ENCODE results near the gene RXRB. TPM values are rescaled to one million over a fixed set of nuclear protein-coding genes. Genes with fewer than 3 reads are reported as not detected.

The RXRB gene
- total and polyA plus RNA-seq, 2 of the 13 experiments (the other 11 are each of a cell fraction or from before 2014, with no cell fraction given) = 26.7 to 55.7 TPM

DNA sequence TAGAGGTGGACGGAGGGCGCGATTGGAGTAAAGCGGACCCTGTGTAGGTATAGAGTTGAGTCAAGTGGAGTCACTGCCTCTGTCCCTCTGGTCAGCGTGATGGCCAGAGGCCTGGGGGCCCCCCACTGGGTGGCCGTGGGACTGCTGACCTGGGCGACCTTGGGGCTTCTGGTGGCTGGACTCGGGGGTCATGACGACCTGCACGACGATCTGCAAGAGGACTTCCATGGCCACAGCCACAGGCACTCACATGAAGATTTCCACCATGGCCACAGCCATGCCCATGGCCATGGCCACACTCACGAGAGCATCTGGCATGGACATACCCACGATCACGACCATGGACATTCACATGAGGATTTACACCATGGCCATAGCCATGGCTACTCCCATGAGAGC is 681 bp upstream of the RXRB start (continued):
- peak; percentile 17; the same call in 1 of the 2 replicates for TF ChIP-seq ZNF720 (CRISPR knock-in tag; IDR thresholded peaks at IDR 0.05)
- TF ChIP-seq ZNF253 (CRISPR knock-in tag; IDR thresholded peaks at IDR 0.05; ENCODE audit: borderline replicate concordance) = peak; percentile 76; the same call in 1 of the 2 replicates
- TF ChIP-seq ZNF367 (CRISPR knock-in tag; IDR thresholded peaks at IDR 0.05; ENCODE audit: borderline replicate concordance) = no peak
- TF ChIP-seq ZNF572 (CRISPR knock-in tag; IDR thresholded peaks at IDR 0.05) = no peak
- no peak for TF ChIP-seq TEAD3 (CRISPR knock-in tag; optimal IDR thresholded peaks at IDR 0.05; ENCODE audit: borderline replicate concordance)
- TF ChIP-seq ZNF256 (CRISPR knock-in tag; conservative IDR thresholded peaks at IDR 0.05) = peak; percentile 12; the same call in 1 of the 2 replicates
- TF ChIP-seq EHMT2 (IDR thresholded peaks at IDR 0.05; ENCODE audit: borderline replicate concordance, low read depth, low read length) = no peak
- TF ChIP-seq FOSL2 (CRISPR knock-in tag; IDR thresholded peaks at IDR 0.05) = no peak
- no peak for TF ChIP-seq PHB2 (IDR thresholded peaks at IDR 0.05; ENCODE audit: partially characterized antibody)
- no peak for TF ChIP-seq FOXA3 (CRISPR knock-in tag; IDR thresholded peaks at IDR 0.05)
- 0 out of 2 replicates have a peak, but pooled peaks have one; percentile 13 for TF ChIP-seq PAX8 (CRISPR knock-in tag; IDR thresholded peaks at IDR 0.05; ENCODE audit: borderline replicate concordance)
- peak; percentile 30; the same call in 1 of the 2 replicates for TF ChIP-seq KAT7 (CRISPR knock-in tag; IDR thresholded peaks at IDR 0.05; ENCODE audit: borderline replicate concordance)
- TF ChIP-seq ZFP90 (CRISPR knock-in tag; IDR thresholded peaks at IDR 0.05; ENCODE audit: borderline replicate concordance) = no peak
- TF ChIP-seq, protein P1, sequence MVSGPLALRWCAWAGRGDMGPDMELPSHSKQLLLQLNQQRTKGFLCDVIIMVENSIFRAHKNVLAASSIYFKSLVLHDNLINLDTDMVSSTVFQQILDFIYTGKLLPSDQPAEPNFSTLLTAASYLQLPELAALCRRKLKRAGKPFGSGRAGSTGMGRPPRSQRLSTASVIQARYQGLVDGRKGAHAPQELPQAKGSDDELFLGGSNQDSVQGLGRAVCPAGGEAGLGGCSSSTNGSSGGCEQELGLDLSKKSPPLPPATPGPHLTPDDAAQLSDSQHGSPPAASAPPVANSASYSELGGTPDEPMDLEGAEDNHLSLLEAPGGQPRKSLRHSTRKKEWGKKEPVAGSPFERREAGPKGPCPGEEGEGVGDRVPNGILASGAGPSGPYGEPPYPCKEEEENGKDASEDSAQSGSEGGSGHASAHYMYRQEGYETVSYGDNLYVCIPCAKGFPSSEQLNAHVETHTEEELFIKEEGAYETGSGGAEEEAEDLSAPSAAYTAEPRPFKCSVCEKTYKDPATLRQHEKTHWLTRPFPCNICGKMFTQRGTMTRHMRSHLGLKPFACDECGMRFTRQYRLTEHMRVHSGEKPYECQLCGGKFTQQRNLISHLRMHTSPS (CRISPR knock-in tag; IDR thresholded peaks at IDR 0.05; ENCODE audit: low read depth) = no peak
- TF ChIP-seq FOXA1 (IDR thresholded peaks at IDR 0.05) = no peak
- TF ChIP-seq FOXA1 (CRISPR knock-in tag; IDR thresholded peaks at IDR 0.05) = no peak
- peak; percentile 48; the same call in 1 of the 2 replicates for TF ChIP-seq RBFOX2 (IDR thresholded peaks at IDR 0.05; ENCODE audit: low read depth, low read length)
- no peak for TF ChIP-seq ZFP36L2 (CRISPR knock-in tag; IDR thresholded peaks at IDR 0.05)
- TF ChIP-seq, protein P2, sequence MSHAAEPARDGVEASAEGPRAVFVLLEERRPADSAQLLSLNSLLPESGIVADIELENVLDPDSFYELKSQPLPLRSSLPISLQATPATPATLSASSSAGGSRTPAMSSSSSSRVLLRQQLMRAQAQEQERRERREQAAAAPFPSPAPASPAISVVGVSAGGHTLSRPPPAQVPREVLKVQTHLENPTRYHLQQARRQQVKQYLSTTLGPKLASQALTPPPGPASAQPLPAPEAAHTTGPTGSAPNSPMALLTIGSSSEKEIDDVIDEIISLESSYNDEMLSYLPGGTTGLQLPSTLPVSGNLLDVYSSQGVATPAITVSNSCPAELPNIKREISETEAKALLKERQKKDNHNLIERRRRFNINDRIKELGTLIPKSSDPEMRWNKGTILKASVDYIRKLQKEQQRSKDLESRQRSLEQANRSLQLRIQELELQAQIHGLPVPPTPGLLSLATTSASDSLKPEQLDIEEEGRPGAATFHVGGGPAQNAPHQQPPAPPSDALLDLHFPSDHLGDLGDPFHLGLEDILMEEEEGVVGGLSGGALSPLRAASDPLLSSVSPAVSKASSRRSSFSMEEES (CRISPR knock-in tag; IDR thresholded peaks at IDR 0.05) = no peak
- TF ChIP-seq EP300 (IDR thresholded peaks at IDR 0.05; ENCODE audit: low read depth in 2 of 2, low read length in 2 of 2) = no peak
- no peak for TF ChIP-seq EP300 (CRISPR knock-in tag; IDR thresholded peaks at IDR 0.05; ENCODE audit: borderline replicate concordance)
- no peak for TF ChIP-seq ATRX (CRISPR knock-in tag; IDR thresholded peaks at IDR 0.05; ENCODE audit: borderline replicate concordance)
- TF ChIP-seq ZNF530 (CRISPR knock-in tag; IDR thresholded peaks at IDR 0.05; ENCODE audit: low read depth) = 0 out of 2 replicates have a peak, but pooled peaks have one; percentile 46
- TF ChIP-seq KDM4B (CRISPR knock-in tag; IDR thresholded peaks at IDR 0.05) = 0 out of 2 replicates have a peak, but pooled peaks have one; percentile 4
- peak; percentile 31 for TF ChIP-seq ZNF781 (CRISPR knock-in tag; IDR thresholded peaks at IDR 0.05; ENCODE audit: borderline replicate concordance, not compliant biosample characterization)
- TF ChIP-seq SOX13 (IDR thresholded peaks at IDR 0.05) = no peak
- 0 out of 4 replicates have a peak, but pooled peaks of 1 of the 2 experiments have one; percentile 85 for TF ChIP-seq SOX13 (CRISPR knock-in tag; conservative IDR thresholded peaks at IDR 0.05 in 1 of 2, IDR thresholded peaks at IDR 0.05 in 1 of 2)
- TF ChIP-seq JUN (CRISPR knock-in tag; IDR thresholded peaks at IDR 0.05) = no peak
- TF ChIP-seq ZNF232 (CRISPR knock-in tag; IDR thresholded peaks at IDR 0.05; ENCODE audit: borderline replicate concordance) = no peak; the same call in 1 of the 2 replicates
- no peak for TF ChIP-seq ZNF672 (CRISPR knock-in tag; IDR thresholded peaks at IDR 0.05)
- TF ChIP-seq ZNF777 (CRISPR knock-in tag; IDR thresholded peaks at IDR 0.05) = no peak
